ENCODE results near the gene FAM118A.
"Not testable (repeated sequence)": the region's sequence is repeated elsewhere in the genome, so short reads cannot be mapped to it uniquely, and the experiment has no call there.

FAM118A gene

DNA sequence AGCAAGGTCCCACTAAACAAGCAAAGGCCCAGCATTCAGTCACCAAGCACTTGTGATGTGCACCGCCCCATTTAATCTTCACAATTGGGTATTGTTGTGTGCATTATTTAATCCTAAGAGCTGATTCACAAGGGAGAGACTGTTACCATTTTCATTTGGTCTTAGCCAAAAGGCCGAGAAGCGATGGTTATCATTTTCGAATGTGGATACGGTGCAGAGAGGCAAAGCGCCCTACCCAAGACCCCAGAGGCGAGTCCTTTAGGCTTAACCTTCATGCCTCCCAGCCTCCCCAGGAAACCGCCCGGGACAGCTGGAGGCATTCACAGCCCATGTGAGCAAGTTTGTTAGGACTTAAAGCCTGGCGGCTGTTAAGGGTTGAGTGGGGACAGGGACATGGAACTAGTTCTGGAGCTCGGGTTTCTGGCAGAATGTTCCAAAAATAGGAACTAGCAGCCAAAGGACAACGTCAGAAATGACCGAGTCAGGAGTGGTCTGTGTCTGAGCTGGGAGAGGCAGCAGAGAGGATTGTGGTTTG, 38.0 kb upstream of the FAM118A start:
- Mint-ChIP-seq H3K27me3 (peaks cover 26 to 43% of the 10 kb centered on the region in 2 donors), H3K4me1 (ENCODE audit: low read depth in 2 of 2) (peaks cover 8 to 13% of the 10 kb centered on the region in 2 donors), H3K27ac (no peak overlapping the region), H3K4me3 (no peak overlapping the region), H3K9me3 (no peaks in the 10 kb centered on the region), H3K36me3 (ENCODE audit: insufficient read depth) (peaks cover 6% of the 10 kb centered on the region)
- ATAC-seq (replicated peaks) = no peak
- no peak for DNase-seq

DNA sequence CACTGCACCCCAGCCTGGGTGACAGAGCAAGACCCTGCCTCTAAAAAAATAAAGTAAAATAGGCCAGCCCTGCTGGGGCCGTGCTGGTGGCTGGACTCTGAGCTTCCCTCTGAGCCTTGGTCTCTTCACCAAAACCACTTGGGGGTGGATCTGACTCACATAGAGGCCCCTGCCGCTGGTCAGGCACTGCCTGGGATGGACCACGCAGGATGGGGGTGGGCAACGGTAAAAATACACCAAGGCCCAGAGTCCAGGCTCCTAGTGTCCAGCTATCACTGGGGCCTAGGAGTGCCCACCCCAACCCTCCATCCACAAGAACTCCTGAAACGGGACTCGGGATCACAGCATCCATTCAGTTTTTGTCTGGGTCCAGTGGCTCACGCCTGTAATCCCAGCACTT, 37.2 kb upstream of the FAM118A start:
- Mint-ChIP-seq H3K36me3 (ENCODE audit: insufficient read depth) (peaks cover 6% of the 10 kb centered on the region), H3K4me3 (no peak overlapping the region), H3K27me3 (peaks cover 26 to 43% of the 10 kb centered on the region in 2 donors), H3K4me1 (ENCODE audit: low read depth in 2 of 2) (peaks cover 8 to 13% of the 10 kb centered on the region in 2 donors), H3K27ac (no peak overlapping the region), H3K9me3 (no peaks in the 10 kb centered on the region)
- ATAC-seq (replicated peaks) (no peak), DNase-seq (no peak)

DNA sequence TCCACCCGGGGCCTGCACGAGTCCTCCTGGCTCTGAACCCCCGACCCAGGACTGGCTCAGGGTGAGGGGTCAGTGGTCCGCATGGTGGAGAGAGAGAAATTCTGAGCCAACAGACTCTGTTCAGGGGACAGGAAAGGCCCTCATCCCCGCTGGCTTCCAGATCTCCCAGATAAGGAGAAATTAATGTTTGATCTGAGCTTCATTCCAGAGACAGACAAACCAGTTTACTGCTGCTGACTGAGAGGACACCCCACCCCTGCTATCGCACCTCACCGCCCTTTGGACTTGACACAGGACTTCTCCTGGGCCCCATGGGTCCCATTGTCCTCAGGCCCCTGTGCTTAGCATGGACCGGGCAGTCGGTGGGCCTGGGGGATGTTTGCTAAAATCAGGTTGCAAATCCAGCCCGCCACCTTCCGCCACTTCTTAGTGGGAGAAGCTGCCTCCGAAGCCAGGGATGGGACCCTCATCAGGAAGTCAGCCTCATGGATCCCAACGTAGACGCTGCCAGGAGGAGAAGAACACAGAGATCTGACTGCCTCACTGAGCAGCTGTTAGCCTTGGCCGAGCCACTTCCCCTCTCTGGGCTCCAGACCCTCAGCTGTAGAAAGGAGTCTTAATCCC, 36.2 kb upstream of the FAM118A start:
- Mint-ChIP-seq H3K4me1 (ENCODE audit: low read depth in 2 of 2) (peaks cover 8 to 11% of the 10 kb centered on the region in 2 donors), H3K27ac (peak overlapping the region in 1 of 2 donors; percentile 10), H3K36me3 (ENCODE audit: insufficient read depth) (peaks cover 6% of the 10 kb centered on the region), H3K9me3 (no peaks in the 10 kb centered on the region), H3K4me3 (no peak overlapping the region), H3K27me3 (peaks cover 26 to 52% of the 10 kb centered on the region in 2 donors)
- ATAC-seq (replicated peaks) (no peak), DNase-seq (no peak)

DNA sequence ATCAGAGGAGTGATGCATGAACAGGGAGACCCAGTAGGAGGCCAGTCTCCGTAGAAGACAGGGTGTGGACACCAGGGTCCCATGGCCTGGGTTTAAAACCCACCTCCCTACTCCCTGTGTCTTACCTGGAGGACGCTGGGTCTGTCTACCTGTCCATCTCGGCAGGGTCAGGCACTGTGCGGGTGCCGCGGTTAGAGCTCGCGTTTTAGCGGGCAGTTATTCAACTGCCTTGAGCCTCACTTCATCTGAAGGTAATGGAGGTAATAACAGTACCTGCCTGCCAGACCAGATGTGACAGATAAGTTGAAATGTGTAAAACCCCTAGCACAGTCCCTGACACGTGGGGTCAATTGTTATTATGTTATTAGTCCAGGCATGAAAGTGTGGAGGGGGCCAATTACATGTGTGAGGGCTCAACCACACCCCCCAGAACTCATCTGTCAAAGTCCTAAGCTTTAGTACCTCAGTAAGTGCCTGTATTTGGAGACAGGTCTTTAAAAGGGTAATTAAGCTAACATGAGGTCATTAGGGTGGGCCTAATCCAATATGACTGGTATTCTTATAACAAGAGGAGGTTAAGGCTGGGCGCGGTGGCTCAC, 33.1 kb upstream of the FAM118A start:
- Mint-ChIP-seq H3K4me3 (no peak overlapping the region), H3K36me3 (ENCODE audit: insufficient read depth) (peaks cover 3% of the 10 kb centered on the region), H3K27ac (no peak overlapping the region), H3K4me1 (ENCODE audit: low read depth in 2 of 2) (peaks cover 0 to 1% of the 10 kb centered on the region in 2 donors), H3K9me3 (no peaks in the 10 kb centered on the region), H3K27me3 (peaks cover 18 to 42% of the 10 kb centered on the region in 2 donors)
- ATAC-seq (replicated peaks) (no peak), DNase-seq (no peak)

DNA sequence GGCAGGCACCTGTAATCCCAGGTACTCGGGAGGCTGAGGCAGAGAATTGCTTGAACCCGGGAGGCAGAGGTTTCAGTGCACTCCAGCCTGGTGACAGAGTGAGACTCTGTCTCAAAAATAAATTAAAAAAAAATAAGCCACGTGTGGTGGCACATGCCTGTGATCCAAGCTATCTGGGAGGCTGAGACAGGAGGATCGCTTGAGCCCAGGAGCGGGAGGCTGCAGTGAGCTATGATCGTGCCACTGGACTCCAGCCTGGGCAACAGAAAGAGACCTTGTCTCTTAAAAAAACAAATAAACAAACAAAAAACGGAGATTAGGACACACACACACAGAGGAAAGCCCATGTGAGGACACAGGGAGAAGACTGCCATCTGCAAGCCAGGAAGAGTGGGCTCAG, 32.0 kb upstream of the FAM118A start:
- peaks cover 25 to 45% of the 10 kb centered on the region in 2 donors for H3K27me3 Mint-ChIP-seq
- DNase-seq; ATAC-seq (replicated peaks); H3K9me3 Mint-ChIP-seq; H3K4me3 Mint-ChIP-seq; H3K27ac Mint-ChIP-seq; H3K36me3 Mint-ChIP-seq (ENCODE audit: insufficient read depth); H3K4me1 Mint-ChIP-seq (ENCODE audit: low read depth in 2 of 2): not testable (repeated sequence)

DNA sequence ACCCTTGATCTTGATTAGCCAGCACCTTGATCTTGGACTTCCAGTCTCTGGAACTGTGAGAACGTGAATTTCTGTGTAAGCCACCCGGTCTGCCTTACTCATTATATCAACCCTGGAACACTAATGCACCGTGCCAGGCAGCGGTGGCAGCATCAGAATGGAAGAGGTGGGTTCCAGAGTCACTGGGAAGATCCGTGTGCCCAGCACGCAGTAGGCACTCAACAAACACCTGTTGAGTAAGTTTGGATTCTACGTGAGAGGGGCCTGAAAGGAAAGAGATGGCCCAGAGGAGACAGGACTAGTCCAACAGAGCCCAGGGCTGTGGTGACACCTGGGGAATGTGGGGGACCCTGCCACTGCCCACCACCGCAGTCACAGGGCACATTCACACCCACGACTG, 31.6 kb upstream of the FAM118A start:
- H3K4me1 Mint-ChIP-seq (ENCODE audit: low read depth in 2 of 2) = peaks cover 0 to 1% of the 10 kb centered on the region in 2 donors
- ATAC-seq (replicated peaks) (no peak), DNase-seq (no peak)
- H3K36me3 Mint-ChIP-seq (ENCODE audit: insufficient read depth) = peaks cover 3% of the 10 kb centered on the region
- no peaks in the 10 kb centered on the region for H3K9me3 Mint-ChIP-seq
- H3K27me3 Mint-ChIP-seq = peaks cover 25 to 50% of the 10 kb centered on the region in 2 donors
- H3K27ac Mint-ChIP-seq = no peak overlapping the region
- no peak overlapping the region for H3K4me3 Mint-ChIP-seq

DNA sequence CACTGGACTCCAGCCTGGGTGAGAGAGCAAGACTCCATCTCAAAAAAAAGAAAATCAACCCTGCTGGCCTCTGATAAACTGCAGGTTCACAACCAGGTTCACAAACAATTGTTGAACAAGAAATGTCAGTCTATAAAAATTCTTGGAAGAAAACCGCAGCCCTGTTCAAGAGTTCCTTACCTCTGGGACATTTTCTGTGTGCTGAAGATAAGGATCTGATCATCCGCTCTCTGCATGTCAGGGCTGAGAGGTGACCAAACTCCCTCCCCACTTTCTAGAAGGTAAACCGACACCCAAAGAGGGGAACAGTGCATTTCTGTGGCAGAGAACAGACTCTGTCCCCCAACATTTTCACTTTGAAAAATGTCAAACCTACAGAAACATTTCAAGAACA, 29.1 kb upstream of the FAM118A start:
- peaks cover 0 to 1% of the 10 kb centered on the region in 2 donors for H3K4me1 Mint-ChIP-seq (ENCODE audit: low read depth in 2 of 2)
- no peak overlapping the region for H3K27ac Mint-ChIP-seq
- H3K36me3 Mint-ChIP-seq (ENCODE audit: insufficient read depth) = peaks cover 3% of the 10 kb centered on the region
- no peaks in the 10 kb centered on the region for H3K9me3 Mint-ChIP-seq
- ATAC-seq (replicated peaks) (no peak), DNase-seq (no peak)
- no peak overlapping the region for H3K4me3 Mint-ChIP-seq
- H3K27me3 Mint-ChIP-seq = peaks cover 33 to 56% of the 10 kb centered on the region in 2 donors

DNA sequence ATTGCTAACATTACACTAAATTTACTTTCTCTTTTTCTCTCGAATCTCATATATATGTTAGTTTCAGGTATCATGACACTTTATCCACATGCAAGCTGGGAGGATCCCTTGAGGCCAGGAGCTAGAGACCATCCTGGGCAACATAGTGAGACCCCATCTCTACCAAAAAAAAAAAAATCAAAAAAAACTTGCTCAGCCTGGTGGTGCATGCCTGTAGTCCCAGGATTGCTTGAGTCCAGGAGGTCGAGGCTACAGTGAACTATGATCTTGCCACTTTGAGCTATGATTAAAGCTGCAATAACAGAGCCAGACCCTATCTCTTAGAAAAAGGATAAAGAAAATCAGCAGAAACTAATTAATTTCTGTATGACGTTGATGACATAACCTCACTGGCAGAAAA, 28.7 kb upstream of the FAM118A start:
- peaks cover 3% of the 10 kb centered on the region for H3K36me3 Mint-ChIP-seq (ENCODE audit: insufficient read depth)
- H3K9me3 Mint-ChIP-seq = no peaks in the 10 kb centered on the region
- H3K27me3 Mint-ChIP-seq = peaks cover 33 to 61% of the 10 kb centered on the region in 2 donors
- H3K4me3 Mint-ChIP-seq = no peak overlapping the region
- ATAC-seq (replicated peaks) = no peak
- H3K4me1 Mint-ChIP-seq (ENCODE audit: low read depth in 2 of 2) = peaks cover 0 to 1% of the 10 kb centered on the region in 2 donors
- no peak overlapping the region for H3K27ac Mint-ChIP-seq
- no peak for DNase-seq

DNA sequence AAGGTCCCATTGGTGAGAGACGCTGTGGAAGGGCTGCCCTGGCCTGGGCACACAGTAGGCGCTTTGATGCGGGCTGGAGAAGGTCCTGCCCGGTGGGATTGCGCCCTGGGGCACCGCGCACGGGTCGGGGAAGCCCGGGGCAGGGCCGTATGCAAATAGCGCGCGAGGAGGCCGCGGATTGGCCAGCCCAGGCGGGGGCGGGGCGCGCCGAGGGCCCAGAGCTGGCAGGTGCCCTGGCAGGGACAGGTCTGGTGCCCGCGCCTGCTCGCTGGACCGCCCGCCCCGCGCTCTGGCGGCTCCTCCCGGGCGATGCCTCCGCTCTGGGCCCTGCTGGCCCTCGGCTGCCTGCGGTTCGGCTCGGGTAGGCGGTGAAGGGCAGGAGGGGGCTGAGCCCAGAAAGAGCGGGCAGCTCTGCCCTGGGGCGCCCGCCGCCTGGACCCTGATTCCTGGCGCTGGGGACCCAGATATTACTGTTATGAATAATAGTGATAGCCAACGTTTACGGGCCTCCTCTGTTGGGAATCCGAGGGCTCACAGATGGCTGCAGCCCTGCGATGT, 24.9 kb upstream of the FAM118A start, which contains the start of gene UPK3A:
Gene UPK3A, plus strand, starts transcription at position 245 of the 558 bp plus-strand sequence. Its CDS starts 65 bp downstream, at position 310.
- Mint-ChIP-seq H3K4me1 (ENCODE audit: low read depth in 2 of 2) (no peaks in the 10 kb centered on the region), H3K36me3 (ENCODE audit: insufficient read depth) (no peaks in the 10 kb centered on the region), H3K27ac (no peak within 1 kb of the TSS), H3K4me3 (peak within 1 kb of the TSS in 1 of 2 donors; percentile 48), H3K9me3 (no peaks in the 10 kb centered on the region), H3K27me3 (peaks cover 33 to 59% of the 10 kb centered on the region in 2 donors)
- DNase-seq = peak in 2 of 3 experiments; percentile 33 to 36
- peak; percentile 96 for ATAC-seq (replicated peaks)

DNA sequence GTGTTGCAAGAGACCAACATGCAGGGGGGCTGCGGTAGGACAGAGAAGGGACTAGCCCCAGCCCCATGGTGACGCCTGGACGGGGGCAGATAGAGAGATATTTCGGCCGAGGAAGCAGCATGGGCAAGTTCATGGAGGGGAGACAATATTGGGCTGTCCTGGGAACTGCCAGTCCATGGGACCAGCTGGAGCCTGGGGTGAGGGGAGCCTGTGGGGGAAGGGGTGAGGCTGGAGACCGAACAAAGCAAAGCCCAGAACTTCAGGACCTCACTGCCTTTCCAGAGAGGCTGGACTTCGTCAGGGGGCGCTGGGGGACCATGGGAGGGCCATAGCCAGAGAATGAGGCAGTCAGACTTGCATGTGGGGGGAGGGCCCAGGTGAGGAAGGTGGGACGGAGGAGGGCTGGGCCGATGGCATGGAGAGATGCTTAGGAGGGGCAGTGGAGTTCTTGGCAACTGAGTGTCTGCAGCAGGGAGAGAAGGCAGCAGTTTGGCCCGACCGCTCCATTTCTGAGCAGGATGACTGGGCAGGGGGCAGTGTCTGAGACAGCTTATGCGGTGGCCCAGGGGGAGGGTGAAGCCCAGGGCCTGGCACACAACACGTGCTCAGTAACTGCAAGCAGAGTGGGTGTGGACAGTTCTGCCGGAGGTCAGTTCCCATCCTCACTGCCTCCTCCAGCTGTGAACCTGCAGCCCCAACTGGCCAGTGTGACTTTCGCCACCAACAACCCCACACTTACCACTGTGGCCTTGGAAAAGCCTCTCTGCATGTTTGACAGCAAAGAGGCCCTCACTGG, 24.3 kb upstream of the FAM118A start:
- Mint-ChIP-seq H3K27me3 (peaks cover 33 to 59% of the 10 kb centered on the region in 2 donors), H3K4me1 (ENCODE audit: low read depth in 2 of 2) (no peaks in the 10 kb centered on the region), H3K27ac (no peak overlapping the region), H3K9me3 (no peaks in the 10 kb centered on the region), H3K4me3 (no peak overlapping the region), H3K36me3 (ENCODE audit: insufficient read depth) (no peaks in the 10 kb centered on the region)
- ATAC-seq (replicated peaks) = no peak
- DNase-seq = no peak

DNA sequence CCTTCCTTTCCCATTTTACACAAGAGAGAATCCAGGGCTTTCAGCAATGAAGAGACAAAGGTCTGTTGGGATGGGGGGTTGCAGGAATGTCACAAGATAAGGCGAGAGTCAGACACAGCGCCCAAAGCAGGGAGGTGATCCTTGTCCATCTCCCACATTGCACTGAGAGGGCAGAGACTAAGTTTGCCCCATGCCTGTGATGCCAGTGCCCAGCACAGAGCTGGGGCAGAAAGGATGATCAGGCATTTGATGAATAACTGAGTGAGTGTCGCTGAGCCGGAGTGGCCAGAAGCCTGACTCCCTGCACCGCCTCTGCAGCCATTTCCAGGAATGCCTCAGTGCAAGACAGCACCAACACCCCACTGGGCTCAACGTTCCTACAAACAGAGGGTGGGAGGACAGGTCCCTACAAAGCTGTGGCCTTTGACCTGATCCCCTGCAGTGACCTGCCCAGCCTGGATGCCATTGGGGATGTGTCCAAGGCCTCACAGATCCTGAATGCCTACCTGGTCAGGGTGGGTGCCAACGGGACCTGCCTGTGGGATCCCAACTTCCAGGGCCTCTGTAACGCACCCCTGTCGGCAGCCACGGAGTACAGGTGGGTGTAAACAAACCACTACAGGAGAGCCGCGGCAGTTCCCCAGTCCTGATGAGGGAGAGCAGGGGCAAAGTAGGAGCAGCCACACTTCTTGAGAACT, 22.7 kb upstream of the FAM118A start:
- ATAC-seq (replicated peaks) (no peak), DNase-seq (no peak)
- Mint-ChIP-seq H3K9me3 (no peaks in the 10 kb centered on the region), H3K36me3 (ENCODE audit: insufficient read depth) (no peaks in the 10 kb centered on the region), H3K27me3 (peaks cover 24 to 48% of the 10 kb centered on the region in 2 donors), H3K4me1 (ENCODE audit: low read depth in 2 of 2) (no peaks in the 10 kb centered on the region), H3K4me3 (no peak overlapping the region), H3K27ac (no peak overlapping the region)

DNA sequence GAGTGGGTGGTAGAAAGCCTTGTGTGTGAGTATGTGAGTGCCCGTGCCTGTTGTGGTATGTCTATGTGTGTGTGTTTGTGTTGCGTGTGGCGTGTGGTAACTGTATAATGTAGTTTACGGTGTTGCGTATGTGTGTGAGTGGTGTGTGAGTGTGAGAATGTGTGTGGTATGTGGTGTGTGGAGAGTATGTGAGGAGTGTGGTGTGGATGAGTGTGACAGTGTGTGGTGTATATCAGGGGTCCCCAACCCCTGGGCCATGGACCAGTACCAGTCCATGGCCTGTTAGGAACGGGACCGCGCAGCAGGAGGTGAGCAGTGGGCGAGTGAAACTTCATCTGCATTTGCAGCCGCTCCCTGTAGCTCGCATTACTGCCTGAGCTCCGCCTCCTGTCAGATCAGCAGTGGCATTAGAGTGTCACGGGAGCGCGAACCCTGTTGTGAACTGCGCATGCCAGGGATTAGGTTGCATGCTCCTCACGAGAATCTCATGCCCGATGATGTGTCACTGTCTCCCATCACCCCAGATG, 19.3 kb upstream of the FAM118A start:
- H3K36me3 Mint-ChIP-seq (ENCODE audit: insufficient read depth) = no peaks in the 10 kb centered on the region
- no peak overlapping the region for H3K27ac Mint-ChIP-seq
- peaks cover under 1 to 13% of the 10 kb centered on the region in 2 donors for H3K27me3 Mint-ChIP-seq
- H3K9me3 Mint-ChIP-seq = no peaks in the 10 kb centered on the region
- H3K4me3 Mint-ChIP-seq = no peak overlapping the region
- DNase-seq (no peak), ATAC-seq (replicated peaks) (no peak)
- H3K4me1 Mint-ChIP-seq (ENCODE audit: low read depth in 2 of 2) = no peaks in the 10 kb centered on the region

All from effector memory CD8-positive, alpha-beta T cell (primary cell).